ENCODE data around the gene CACNA1D.

Gene CACNA1D

GRCh38 chr3:53588122-53588521 lies 93.7 kb downstream of the CACNA1D start:
- ChIA-PET CTCF (no interaction called here), POLR2A (no interaction called here)
- TF ChIP-seq CTCF (IDR thresholded peaks at IDR 0.05; ENCODE audit: control extremely low read depth, extremely low read depth, low read depth, missing control alignments): no peak
- no peak for DNase-seq (ENCODE audit: extremely low spot score)

- ChIA-PET POLR2A (no interaction called here), CTCF (no interaction called here)
- TF ChIP-seq CTCF (IDR thresholded peaks at IDR 0.05; ENCODE audit: control extremely low read depth, extremely low read depth, low read depth, missing control alignments): no peak
- DNase-seq (ENCODE audit: extremely low spot score): no peak
These were observed 94.8 kb downstream of the CACNA1D start for GRCh38 chr3:53589201-53589600.

GRCh38 chr3:53589806-53590205 lies 95.4 kb downstream of the CACNA1D start:
- no peak for TF ChIP-seq CTCF (IDR thresholded peaks at IDR 0.05; ENCODE audit: control extremely low read depth, extremely low read depth, low read depth, missing control alignments)
- ChIA-PET POLR2A (no interaction called here), CTCF (interaction anchor here (1.0 kb wide), 1 partner anchor 20 kb away, joined by 3 read pairs; no protein-coding TSS in a partner anchor)
- DNase-seq (ENCODE audit: extremely low spot score): no peak

- CTCF ChIA-PET: interaction anchor here (1.0 to 1.6 kb wide), 2 partner anchors 18 to 21 kb away, joined by 3 read pairs; no protein-coding TSS in a partner anchor
These were observed 96.2 kb downstream of the CACNA1D start for GRCh38 chr3:53590606-53591005.

GRCh38 chr3:53591646-53592045 lies 97.2 kb downstream of the CACNA1D start:
- CTCF ChIA-PET: interaction anchor here (0.7 to 2.0 kb wide), 3 partner anchors 9 to 19 kb away, joined by 3 to 5 read pairs (median 3); no protein-coding TSS in a partner anchor
- POLR2A ChIA-PET: no interaction called here
- no peak for TF ChIP-seq CTCF (IDR thresholded peaks at IDR 0.05; ENCODE audit: control extremely low read depth, extremely low read depth, low read depth, missing control alignments)
- no peak for DNase-seq (ENCODE audit: extremely low spot score)

More at GRCh38 chr3:53590606-53591005, 96.2 kb downstream of the CACNA1D start:
- DNase-seq (ENCODE audit: extremely low spot score): no peak
- POLR2A ChIA-PET: no interaction called here
- TF ChIP-seq CTCF (IDR thresholded peaks at IDR 0.05; ENCODE audit: control extremely low read depth, extremely low read depth, low read depth, missing control alignments): no peak

- no peak for TF ChIP-seq CTCF (IDR thresholded peaks at IDR 0.05; ENCODE audit: control extremely low read depth, extremely low read depth, low read depth, missing control alignments)
- POLR2A ChIA-PET: no interaction called here
- CTCF ChIA-PET: interaction anchor here (1.2 to 2.0 kb wide), 3 partner anchors 8 to 58 kb away, joined by 3 to 5 read pairs (median 3); no protein-coding TSS in a partner anchor
These were observed 98.5 kb downstream of the CACNA1D start for GRCh38 chr3:53592862-53593261.

More at GRCh38 chr3:53592862-53593261, 98.5 kb downstream of the CACNA1D start:
- no peak for DNase-seq (ENCODE audit: extremely low spot score)

All from GM10248 (cell line).